Transverse colon (tissue), 3 donors: ENCODE measurements around the gene CMKLR1.

Experiments
- CTCF ChIP-seq, 5 experiments: fragments of 200-600 bp in 3 of 5; fragments of 450-650 bp in 2 of 5; sonication (generic) in 3 of 5; IDR thresholded peaks; 1 replicate in 2 of 5; 2 replicates in 3 of 5; pipeline ENCODE4 v1.5.1; 2016 to 2017; ENCODE audit warnings: antibody characterized with exemption in 5 of 5, inconsistent platforms in 3 of 5, mild to moderate bottlenecking in 2 of 5, moderate library complexity in 1 of 5
- EP300 ChIP-seq: sonication (generic); formaldehyde crosslinking; IDR thresholded peaks from one replicate; pipeline ENCODE4 v1.6.1; 2017; ENCODE audit warnings: antibody characterized with exemption, low read depth

DNA sequence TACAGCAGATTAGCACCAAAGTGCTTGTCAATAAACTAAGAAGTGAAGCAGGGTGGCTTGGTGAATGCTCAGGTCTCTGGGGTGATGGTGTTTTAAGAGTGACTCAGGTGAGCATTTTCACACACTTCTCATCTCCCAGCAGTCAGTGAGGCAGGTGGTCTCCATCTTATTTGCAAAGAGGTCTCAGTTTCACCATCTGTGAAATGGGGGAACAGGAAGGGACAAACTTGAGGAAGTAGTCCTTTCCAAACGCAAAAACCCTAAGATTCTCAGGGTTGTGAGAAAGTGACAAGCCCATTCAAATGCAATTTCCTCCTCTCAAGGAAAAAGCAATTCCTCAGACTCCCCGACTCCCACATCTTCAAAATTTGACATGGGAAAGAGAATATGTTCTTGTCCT lies 54.1 kb downstream of the CMKLR1 start:
- TF ChIP-seq CTCF (IDR thresholded peaks at IDR 0.05), result no peak
- TF ChIP-seq EP300, result no peak
